GOT3 (cell line): ENCODE results near the gene HSPA6.
A peak's percentile ranks its signal among the peaks of the same experiment; 100 is the strongest.
"Not testable (repeated sequence)": the region's sequence is repeated elsewhere in the genome, so short reads cannot be mapped to it uniquely, and the experiment has no call there.

ENCODE experiments used
- DNase-seq: peaks from one replicate; lab custom pipeline; 2025; ENCODE audit warnings: mixed read lengths; lab: John Stamatoyannopoulos, UW

Gene HSPA6

GRCh38 chr1:161532644-161533567 is 8.6 kb downstream of the HSPA6 start:
- DNase-seq: not testable (repeated sequence)

DNA sequence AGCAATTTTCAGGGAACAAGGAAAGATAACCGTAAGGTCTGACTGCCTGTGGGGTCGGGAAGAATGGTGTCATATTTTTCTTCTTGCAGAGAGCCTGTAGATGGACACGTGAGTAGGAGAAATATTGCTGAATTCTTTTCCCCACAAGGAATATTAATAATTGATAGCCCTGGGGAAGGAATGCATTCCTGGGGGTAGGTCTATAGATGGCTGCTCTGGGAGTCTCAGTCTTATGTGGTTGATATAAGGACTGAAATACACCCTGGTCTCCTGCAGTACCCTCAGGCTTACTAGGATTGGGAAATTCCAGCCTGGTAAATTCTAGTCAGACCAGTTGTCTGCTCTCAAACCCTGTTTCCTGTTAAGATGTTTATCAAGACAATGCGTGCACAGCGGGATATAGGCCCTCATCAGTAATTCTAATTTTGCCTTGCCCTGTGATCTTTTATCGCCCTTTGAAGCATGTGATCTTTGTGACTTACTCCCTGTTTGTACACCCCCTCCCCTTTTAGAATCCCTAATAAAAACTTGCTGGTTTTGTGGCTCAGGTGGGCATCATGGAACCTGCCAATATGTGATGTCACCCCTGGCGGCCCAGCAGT is 12.8 kb downstream of the HSPA6 start:
- DNase-seq: not testable (repeated sequence)

GRCh38 chr1:161538925-161539479 is 14.7 kb downstream of the HSPA6 start:
- DNase-seq: not testable (repeated sequence)

GRCh38 chr1:161539731-161540569 is 15.6 kb downstream of the HSPA6 start:
- DNase-seq: peak; percentile 69

DNA sequence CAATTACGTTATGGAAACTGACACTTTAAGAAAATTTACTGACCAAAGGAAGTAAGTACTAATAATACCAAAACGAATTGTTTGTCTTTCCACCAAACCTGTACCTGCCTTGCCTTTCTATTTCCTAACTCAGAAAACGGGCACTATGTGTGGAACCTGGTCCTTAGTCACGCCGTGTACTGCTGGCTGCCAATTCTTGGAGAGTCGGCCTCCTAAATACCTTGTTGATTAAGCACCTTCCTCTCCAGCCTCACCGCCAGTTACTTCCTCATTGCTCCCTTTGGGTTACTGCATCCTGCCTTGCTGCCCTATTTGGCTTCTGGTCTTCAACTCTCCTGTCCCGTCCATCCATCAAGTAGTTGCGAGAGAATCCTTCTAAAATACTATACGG is 16.2 kb downstream of the HSPA6 start:
- DNase-seq: not testable (repeated sequence)

- not testable (repeated sequence) for DNase-seq
Observed at GRCh38 chr1:161542091-161542559, 17.8 kb downstream of the HSPA6 start.

- DNase-seq: not testable (repeated sequence)
Observed at GRCh38 chr1:161543125-161543524, 18.8 kb downstream of the HSPA6 start.

DNA sequence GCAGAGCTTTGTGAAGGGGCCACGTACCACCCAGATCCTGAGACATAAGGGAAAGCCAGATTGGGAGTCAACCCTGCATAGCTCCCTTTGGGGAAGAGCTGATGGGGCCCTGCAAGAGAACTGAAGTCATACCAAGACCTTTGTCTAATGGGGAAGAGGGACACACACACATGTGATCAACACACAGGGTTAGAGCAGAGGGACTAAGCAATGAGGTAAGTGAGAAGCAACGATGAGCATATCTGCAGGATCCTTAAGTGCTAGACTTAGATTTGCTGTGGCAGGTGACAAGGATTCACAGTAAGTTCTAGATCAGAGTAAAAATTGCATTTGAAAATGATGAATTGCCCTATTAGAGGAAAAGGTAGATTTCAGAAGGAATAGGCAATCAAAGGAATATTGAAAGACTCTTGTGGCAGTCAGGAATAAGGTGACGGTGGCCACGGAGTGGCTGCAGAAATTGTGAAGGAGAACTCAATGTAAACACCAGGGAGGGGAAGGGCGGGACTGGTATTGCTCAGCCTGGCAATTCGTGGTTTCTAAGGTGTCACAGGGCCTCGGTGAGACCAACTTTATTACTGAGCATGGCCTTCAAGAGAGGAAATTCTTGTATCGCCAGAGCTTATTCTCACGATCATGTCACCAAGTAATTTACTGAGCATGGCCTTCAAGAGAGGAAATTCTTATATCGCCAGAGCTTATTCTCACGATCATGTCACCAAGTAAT is 20.8 kb downstream of the HSPA6 start:
- DNase-seq: not testable (repeated sequence)

DNA sequence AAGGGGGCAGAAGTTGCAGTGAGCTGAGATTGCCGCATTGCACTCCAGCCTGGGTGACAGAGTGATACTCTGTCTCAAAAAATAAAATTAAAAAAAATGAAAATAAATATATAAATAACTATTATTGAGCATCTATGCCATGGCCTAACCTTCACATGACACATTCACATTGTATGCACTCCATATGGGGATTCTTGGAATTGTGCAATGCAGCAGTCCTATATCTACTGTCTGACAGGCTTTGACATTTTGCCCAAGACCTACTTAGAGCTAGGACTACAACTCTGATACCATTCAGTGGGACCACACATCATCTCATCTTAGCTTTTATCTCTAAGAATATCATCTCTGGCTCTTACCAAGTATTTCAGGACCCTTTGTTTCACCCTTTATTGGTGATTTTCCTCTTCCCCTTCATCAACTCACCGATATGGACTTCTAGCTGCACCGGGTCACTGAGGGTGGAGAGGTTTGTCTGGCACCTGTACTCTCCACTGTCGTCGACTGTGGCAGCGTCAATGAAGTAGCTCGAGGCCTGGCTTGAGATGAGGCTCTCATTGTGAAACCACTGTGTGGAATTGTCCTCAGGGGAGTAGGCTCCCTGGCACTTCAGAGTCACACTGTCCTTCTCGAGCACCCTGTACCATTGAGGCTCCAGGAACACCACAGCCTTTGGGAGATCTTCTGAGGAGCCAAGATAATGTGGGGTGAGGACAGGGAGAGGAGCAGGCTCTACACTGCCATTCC is 23.8 kb downstream of the HSPA6 start:
- not testable (repeated sequence) for DNase-seq

- not testable (repeated sequence) for DNase-seq
Observed at GRCh38 chr1:161548749-161549406, 24.5 kb downstream of the HSPA6 start.

DNA sequence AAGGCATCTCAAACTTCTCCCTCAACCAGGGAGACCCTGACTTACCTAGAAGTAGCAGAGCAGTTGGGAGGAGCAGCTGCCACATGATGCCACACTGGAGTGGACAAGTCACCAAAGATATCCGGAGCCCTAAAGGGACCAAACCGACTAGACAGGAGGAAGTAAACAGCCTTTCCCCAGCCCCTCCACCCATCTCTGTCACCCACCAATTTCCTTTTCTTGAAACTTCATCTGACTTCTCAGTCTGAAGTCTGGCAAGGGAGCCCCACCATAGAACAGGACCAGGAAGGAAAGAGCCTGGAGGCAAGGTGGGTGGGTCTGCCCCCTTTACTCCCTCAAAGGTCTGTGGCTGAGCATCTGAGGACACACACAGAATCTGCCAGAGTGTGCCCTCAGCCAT is 25.3 kb downstream of the HSPA6 start, which contains the start of gene FCGR3A:
Gene FCGR3A, minus strand, starts transcription at position 167 of the 400 bp plus-strand sequence. Its CDS starts 82 bp downstream, at position 85.
- no peak for DNase-seq

GRCh38 chr1:161550942-161551341 is 26.6 kb downstream of the HSPA6 start:
- not testable (repeated sequence) for DNase-seq

DNA sequence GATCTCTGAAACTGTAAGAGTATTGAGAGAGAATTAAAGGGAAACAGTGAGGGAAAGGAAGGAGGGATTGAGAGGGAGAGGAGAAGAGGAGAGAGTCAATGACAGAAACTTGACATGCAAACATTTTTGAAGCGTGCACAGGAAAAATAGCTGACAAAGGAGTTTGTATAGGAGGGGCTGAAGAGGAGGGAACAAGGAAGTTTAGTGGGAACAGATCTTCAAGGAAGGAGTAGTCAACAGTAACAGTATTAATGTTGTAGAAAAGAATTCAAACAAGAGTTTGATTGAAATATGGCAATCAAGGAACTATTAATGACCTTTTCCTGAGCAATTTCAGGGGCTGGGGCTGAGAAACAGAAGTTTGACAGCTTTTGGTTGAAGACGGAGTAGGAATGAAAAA is 29.3 kb downstream of the HSPA6 start:
- DNase-seq: not testable (repeated sequence)

DNA sequence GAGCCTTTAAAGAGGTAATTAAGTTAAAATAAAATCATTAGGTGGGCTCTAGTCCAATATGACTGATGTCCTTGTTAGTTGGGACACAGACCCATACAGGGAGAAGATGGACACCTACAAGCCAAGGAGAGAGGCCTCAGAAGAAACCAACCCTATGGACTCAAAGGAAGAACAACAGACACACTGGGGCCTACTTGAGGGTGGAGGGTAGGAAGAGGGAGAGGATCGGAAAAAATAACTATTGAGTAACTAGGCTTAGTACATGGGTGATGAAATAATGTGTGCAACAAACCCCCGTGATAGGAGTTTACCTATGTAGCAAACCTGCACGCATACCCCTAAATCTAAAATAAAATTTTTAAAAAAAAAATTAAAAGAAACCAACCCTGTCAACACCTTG is 30.0 kb downstream of the HSPA6 start:
- not testable (repeated sequence) for DNase-seq

DNA sequence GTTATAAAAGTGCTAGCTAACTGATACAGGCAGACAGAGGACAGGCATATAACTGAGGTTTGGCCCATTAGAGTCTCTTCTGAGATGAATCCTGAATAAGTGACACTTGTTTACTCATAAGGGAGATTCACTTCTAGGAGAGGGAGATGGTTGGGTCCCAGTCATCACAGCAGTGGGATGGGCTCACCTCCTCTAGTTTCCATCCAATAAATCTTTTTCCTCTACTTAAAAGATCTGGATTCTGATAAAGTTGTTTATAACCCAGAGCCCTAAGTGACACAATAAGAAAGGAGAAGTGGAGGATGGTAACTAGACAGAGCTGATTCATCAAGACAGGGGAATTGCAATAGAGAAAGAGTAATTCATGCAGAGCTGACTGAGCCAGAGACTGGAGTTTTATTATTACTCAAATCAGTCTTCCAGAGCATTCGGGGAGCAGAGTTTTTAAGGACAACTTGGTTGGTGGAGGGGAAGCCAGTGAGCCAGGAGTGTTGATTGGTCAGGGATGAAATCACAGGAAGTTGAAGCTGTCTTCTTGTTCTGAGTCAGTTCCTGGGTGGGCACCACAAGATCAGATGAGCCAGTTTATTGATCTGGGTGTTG is 30.6 kb downstream of the HSPA6 start:
- not testable (repeated sequence) for DNase-seq

DNA sequence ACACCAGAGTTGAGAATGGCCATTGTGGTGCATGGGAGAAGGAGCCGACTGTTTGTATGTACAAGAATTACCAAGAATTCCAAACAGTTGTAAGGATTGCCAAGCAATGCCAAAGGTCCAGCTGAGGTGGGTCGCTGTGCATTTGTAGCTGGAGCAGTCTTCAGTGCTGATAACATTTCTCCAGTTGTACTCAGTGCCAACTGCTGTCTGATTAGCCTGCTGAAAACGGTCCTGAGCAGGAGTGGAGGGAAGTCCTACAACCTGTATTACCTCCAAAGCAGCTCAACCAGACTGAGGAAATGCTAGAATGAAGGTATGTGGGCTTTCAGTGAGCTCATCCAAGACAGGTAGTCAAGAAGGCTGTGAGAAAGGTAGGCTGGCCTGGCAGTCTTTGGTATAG is 31.8 kb downstream of the HSPA6 start:
- not testable (repeated sequence) for DNase-seq

- not testable (repeated sequence) for DNase-seq
Observed at GRCh38 chr1:161556990-161557389, 32.6 kb downstream of the HSPA6 start.

- not testable (repeated sequence) for DNase-seq
Observed at GRCh38 chr1:161557506-161558450, 33.4 kb downstream of the HSPA6 start.
